HEK293 (cell line): Measurements from ENCODE around the gene L3MBTL1.

ENCODE experiments used
- CTCF ChIA-PET: fragments of 350-600 bp; formaldehyde crosslinking; extraction: SDS; loops from one replicate; lab custom pipeline; 2021; ENCODE audit warnings: antibody characterized with exemption; lab: Yijun Ruan, JAX
- POLR2A ChIA-PET: fragments of 300-600 bp; formaldehyde crosslinking; extraction: SDS; loops from one replicate; lab custom pipeline; 2020; ENCODE audit warnings: antibody characterized with exemption, inconsistent platforms; lab: Yijun Ruan, JAX
- H3K27ac ChIP-seq: fragments of 200-500 bp; sonication (Bioruptor generic); 2 replicates; pipeline ENCODE4 v1.5.1; 2014; ENCODE audit warnings: low read depth, low read length, control low read depth, inconsistent platforms; ENCODE audit errors: extremely low read depth
- H3K36me3 ChIP-seq, 2 experiments: fragments of 200-500 bp in 1 of 2; sonication (Bioruptor generic) in 1 of 2; 1 replicate in 1 of 2; 2 replicates in 1 of 2; pipeline ENCODE4 v1.5.1; 2014 to 2017; ENCODE audit warnings: inconsistent platforms in 2 of 2, low read length in 2 of 2; ENCODE audit not compliant: control insufficient read depth in 2 of 2, insufficient read depth in 1 of 2
- H3K4me1 ChIP-seq: fragments of 200-500 bp; sonication (Bioruptor generic); 2 replicates; pipeline ENCODE4 v1.5.1; 2014; ENCODE audit warnings: mild to moderate bottlenecking, low read length, inconsistent platforms; ENCODE audit not compliant: control insufficient read depth, insufficient read depth
- H3K4me3 ChIP-seq: 2 replicates; pipeline ENCODE4 v1.5.1; 2011; ENCODE audit warnings: low read depth, mild to moderate bottlenecking, control low read depth, low read length, moderate library complexity
- H3K9me3 ChIP-seq: fragments of 200-500 bp; sonication (Bioruptor generic); 2 replicates; pipeline ENCODE4 v1.5.1; 2014; ENCODE audit warnings: low read depth, low read length, inconsistent platforms; ENCODE audit not compliant: control insufficient read depth, insufficient read depth
- GLI4 ChIP-seq: fragments of 450-650 bp; formaldehyde crosslinking; IDR thresholded peaks from 2 replicates; pipeline ENCODE4 v1.5.1; 2016; ENCODE audit warnings: missing biosample characterization, missing genetic modification characterization
- SALL2 ChIP-seq: fragments of 450-650 bp; formaldehyde crosslinking; IDR thresholded peaks from 2 replicates; pipeline ENCODE4 v1.5.0; 2017; ENCODE audit warnings: missing biosample characterization, mild to moderate bottlenecking, missing genetic modification characterization, borderline replicate concordance
- ZBTB44 ChIP-seq: fragments of 450-650 bp; IDR thresholded peaks from 2 replicates; pipeline ENCODE4 v1.5.1; 2018; ENCODE audit warnings: missing biosample characterization, mild to moderate bottlenecking, missing genetic modification characterization
- ZFP69B ChIP-seq: fragments of 450-650 bp; formaldehyde crosslinking; IDR thresholded peaks from 2 replicates; pipeline ENCODE4 v1.5.1; 2016; ENCODE audit warnings: missing biosample characterization, missing genetic modification characterization
- ZNF155 ChIP-seq: fragments of 450-650 bp; formaldehyde crosslinking; IDR thresholded peaks from 2 replicates; pipeline ENCODE4 v1.5.1; 2016; ENCODE audit warnings: missing biosample characterization, missing genetic modification characterization
- ZNF169 ChIP-seq: fragments of 450-650 bp; formaldehyde crosslinking; IDR thresholded peaks from 2 replicates; pipeline ENCODE4 v1.5.1; 2016; ENCODE audit warnings: missing biosample characterization, missing genetic modification characterization
- ZNF211 ChIP-seq: fragments of 450-650 bp; formaldehyde crosslinking; IDR thresholded peaks from 2 replicates; pipeline ENCODE4 v1.5.1; 2016; ENCODE audit warnings: low read depth, missing biosample characterization, missing genetic modification characterization
- ZNF223 ChIP-seq: fragments of 450-650 bp; formaldehyde crosslinking; IDR thresholded peaks from 2 replicates; pipeline ENCODE4 v1.5.1; 2016; ENCODE audit warnings: missing biosample characterization, missing genetic modification characterization
- ZNF23 ChIP-seq: fragments of 450-650 bp; formaldehyde crosslinking; IDR thresholded peaks from 2 replicates; pipeline ENCODE4 v1.5.1; 2016; ENCODE audit warnings: missing biosample characterization, missing genetic modification characterization, borderline replicate concordance
- ZNF24 ChIP-seq: fragments of 450-650 bp; formaldehyde crosslinking; IDR thresholded peaks from 2 replicates; pipeline ENCODE4 v1.5.1; 2016; ENCODE audit warnings: missing biosample characterization, missing genetic modification characterization
- ZNF324 ChIP-seq: fragments of 450-650 bp; formaldehyde crosslinking; IDR thresholded peaks from 2 replicates; pipeline ENCODE4 v1.5.1; 2016; ENCODE audit warnings: missing biosample characterization, missing genetic modification characterization
- ZNF362 ChIP-seq: fragments of 450-650 bp; formaldehyde crosslinking; IDR thresholded peaks from 2 replicates; pipeline ENCODE4 v1.5.1; 2016; ENCODE audit warnings: missing biosample characterization, missing genetic modification characterization
- ZNF404 ChIP-seq: fragments of 450-650 bp; formaldehyde crosslinking; IDR thresholded peaks from 2 replicates; pipeline ENCODE4 v1.5.1; 2017; ENCODE audit warnings: missing biosample characterization, missing genetic modification characterization
- ZNF449 ChIP-seq: fragments of 450-650 bp; formaldehyde crosslinking; IDR thresholded peaks from 2 replicates; pipeline ENCODE4 v1.5.1; 2017; ENCODE audit warnings: missing biosample characterization, mild to moderate bottlenecking, missing genetic modification characterization, moderate library complexity
- ZNF510 ChIP-seq: fragments of 450-650 bp; formaldehyde crosslinking; IDR thresholded peaks from 2 replicates; pipeline ENCODE4 v1.5.1; 2018; ENCODE audit warnings: mild to moderate bottlenecking, missing genetic modification characterization, missing biosample characterization; ENCODE audit not compliant: insufficient replicate concordance
- ZNF626 ChIP-seq: fragments of 450-650 bp; sonication (Bioruptor Pico); formaldehyde crosslinking; IDR thresholded peaks from 2 replicates; pipeline ENCODE4 v1.5.1; 2018; ENCODE audit warnings: missing biosample characterization, missing genetic modification characterization, inconsistent platforms
- ZNF639 ChIP-seq: fragments of 450-650 bp; formaldehyde crosslinking; IDR thresholded peaks from 2 replicates; pipeline ENCODE4 v1.5.1; 2016; ENCODE audit warnings: missing biosample characterization, missing genetic modification characterization
- ZNF670 ChIP-seq: fragments of 450-650 bp; formaldehyde crosslinking; IDR thresholded peaks from 2 replicates; pipeline ENCODE4 v1.5.1; 2016; ENCODE audit warnings: missing biosample characterization, missing genetic modification characterization, low read depth
- ZSCAN18 ChIP-seq: fragments of 450-650 bp; formaldehyde crosslinking; IDR thresholded peaks from 2 replicates; pipeline ENCODE4 v1.5.1; 2016; ENCODE audit warnings: missing biosample characterization, missing genetic modification characterization

L3MBTL1 gene

GRCh38 chr20:43461894-43462659 lies 45.4 kb upstream of the L3MBTL1 start:
- Histone ChIP-seq H3K9me3 (no peaks in the 10 kb centered on the region), H3K36me3 (peaks cover 56 to 81% of the 10 kb centered on the region in 2 experiments), H3K4me3 (no peak overlapping the region), H3K27ac (no peak overlapping the region), H3K4me1 (no peaks in the 10 kb centered on the region)
- ChIA-PET POLR2A (interaction anchor here (2.3 kb wide), 1 partner anchor 52 kb away, joined by 5 read pairs; no protein-coding TSS in a partner anchor), CTCF (no interaction called here)
- TF ChIP-seq ZNF23 (no peak), ZNF223 (tag by site-specific recombination) (no peak), ZNF404 (tag by site-specific recombination) (no peak), ZNF155 (tag by site-specific recombination) (no peak), ZNF169 (no peak), ZNF24 (tag by site-specific recombination) (no peak), ZNF670 (no peak), ZNF639 (tag by site-specific recombination) (no peak), ZSCAN18 (tag by site-specific recombination) (no peak), ZFP69B (tag by site-specific recombination) (no peak), ZNF626 (tag by site-specific recombination) (no peak), GLI4 (no peak), SALL2 (tag by site-specific recombination) (no peak), ZNF510 (tag by site-specific recombination) (no peak), ZNF324 (no peak), ZNF362 (tag by site-specific recombination) (no peak), ZBTB44 (tag by site-specific recombination) (no peak), ZNF449 (no peak), ZNF211 (tag by site-specific recombination) (no peak)
